Natural killer cell (primary cell): ENCODE results near the gene ABAT. TPM values are rescaled to one million over a fixed set of nuclear protein-coding genes. Genes with fewer than 3 reads are reported as not detected.
"Not testable (repeated sequence)": the region's sequence is repeated elsewhere in the genome, so short reads cannot be mapped to it uniquely, and the experiment has no call there.

ENCODE experiments used
- ATAC-seq, 3 donors: fragments of 150-1000 bp in 2 of 3; fragments of 200-7000 bp in 1 of 3; cut with Tn5 transposase; 1 replicate in 1 of 3; 2 replicates in 2 of 3; pipeline ENCODE4 v1.10.0; 2021; ENCODE audit warnings: mild to moderate bottlenecking in 2 of 3, moderate library complexity in 2 of 3
- DNase-seq, 2 donors: peaks; one replicate each; pipeline versions ENCODE4 v3.0.0 to v3.0.0-alpha.2; 2013 to 2021; ENCODE audit warnings: mixed read lengths in 1 of 2
- H3K27ac ChIP-seq: one replicate; pipeline ENCODE4 v1.5.1; 2013; ENCODE audit warnings: mild to moderate bottlenecking, low read length
- H3K27me3 ChIP-seq: one replicate; pipeline ENCODE4 v1.6.1; 2013; ENCODE audit warnings: low read length; ENCODE audit not compliant: control insufficient read depth, insufficient read depth
- H3K36me3 ChIP-seq: one replicate; pipeline ENCODE4 v1.6.1; 2013; ENCODE audit warnings: low read length; ENCODE audit not compliant: control insufficient read depth, insufficient read depth
- H3K4me1 ChIP-seq: one replicate; pipeline ENCODE4 v1.6.1; 2013; ENCODE audit warnings: low read length; ENCODE audit not compliant: control insufficient read depth, insufficient read depth
- H3K4me3 ChIP-seq: one replicate; pipeline ENCODE4 v1.5.1; 2013; ENCODE audit warnings: low read length
- H3K9me3 ChIP-seq: one replicate; pipeline ENCODE4 v1.6.1; 2013; ENCODE audit warnings: low read length; ENCODE audit not compliant: control insufficient read depth, insufficient read depth
- H3K27ac Mint-ChIP-seq, 2 donors: one replicate each; pipeline ENCODE4 v1.8.0; 2022; ENCODE audit warnings: mild to moderate bottlenecking in 2 of 2, mixed read lengths in 2 of 2, moderate library complexity in 1 of 2
- H3K27me3 Mint-ChIP-seq, 2 donors: one replicate each; pipeline ENCODE4 v1.8.0; 2022; ENCODE audit warnings: low read depth in 2 of 2, mixed read lengths in 2 of 2
- H3K36me3 Mint-ChIP-seq: one replicate; pipeline ENCODE4 v1.8.0; 2022; ENCODE audit warnings: mixed read lengths
- H3K4me1 Mint-ChIP-seq, 2 donors: one replicate each; pipeline ENCODE4 v1.8.0; 2022; ENCODE audit warnings: mixed read lengths in 2 of 2
- H3K4me3 Mint-ChIP-seq: one replicate; pipeline ENCODE4 v1.8.0; 2022; ENCODE audit warnings: mild to moderate bottlenecking, moderate library complexity, mixed read lengths
- H3K9me3 Mint-ChIP-seq, 2 donors: one replicate each; pipeline ENCODE4 v1.8.0; 2022; ENCODE audit warnings: mixed read lengths in 2 of 2
- CTCF ChIP-seq: fragments of 200-600 bp; IDR thresholded peaks from one replicate; pipeline ENCODE4 v1.8.0; 2022; ENCODE audit warnings: antibody characterized with exemption
- WGBS: methylation state at CpG from one replicate; pipeline ENCODE4 v1.1.7; 2013; ENCODE audit warnings: missing lambda C conversion rate; ENCODE audit not compliant: insufficient coverage; 5-methylcytosine and 5-hydroxymethylcytosine counted together
- intact Hi-C: fragments of 100-400 bp; cut with micrococcal nuclease; formaldehyde crosslinking; loops from one replicate; pipeline ENCODE4 v1.14.2; 2022
- total RNA-seq, 4 donors: library from RNA; stranded (reverse); fragments of 120-200 nt in 1 of 4; gene quantifications; one replicate each; pipeline versions ENCODE4 v1.2.3 to v1.2.4, GENCODE V29; 2013 to 2022

Gene ABAT
- total RNA-seq, 3 donors from 2014 or later (not counting 1 experiment from before 2014, with no cell fraction given): 11.0 to 13.4 (median 11.3) TPM

DNA sequence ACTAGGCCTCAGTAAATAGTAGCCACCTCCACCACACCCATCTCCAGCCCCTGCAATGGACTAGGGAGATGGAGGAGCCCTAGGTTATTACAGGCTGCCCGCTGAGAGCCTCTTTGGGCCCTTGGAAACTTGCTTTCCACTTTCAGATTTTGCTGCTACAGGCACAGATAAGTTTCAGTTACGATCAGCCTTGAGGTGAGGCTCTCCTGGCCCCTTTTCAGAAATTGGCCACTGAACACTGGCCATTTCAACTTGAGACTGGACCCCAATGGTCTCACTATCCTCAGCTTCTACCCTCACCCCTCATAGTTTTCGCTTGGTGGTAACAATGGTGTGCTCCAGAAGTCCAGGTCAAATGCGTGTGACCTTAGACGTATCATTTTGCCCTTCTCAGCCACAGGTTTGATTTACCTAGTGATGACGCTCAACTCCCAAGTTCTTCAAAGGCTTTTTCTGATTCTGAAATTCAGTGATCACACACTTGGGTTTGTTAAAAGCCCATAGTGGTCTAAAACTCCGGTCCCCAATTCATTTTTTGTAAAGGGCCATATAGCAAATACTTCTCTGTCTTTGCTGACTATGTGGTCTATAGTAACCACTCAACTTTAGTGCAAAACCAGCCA lies 124.2 kb downstream of the ABAT start:
- intact Hi-C loops: loop anchor here (5.0 to 10.0 kb wide), 3 partner anchors 84 to 234 kb away; partner anchors contain the start of genes LITAFD and USP7

DNA sequence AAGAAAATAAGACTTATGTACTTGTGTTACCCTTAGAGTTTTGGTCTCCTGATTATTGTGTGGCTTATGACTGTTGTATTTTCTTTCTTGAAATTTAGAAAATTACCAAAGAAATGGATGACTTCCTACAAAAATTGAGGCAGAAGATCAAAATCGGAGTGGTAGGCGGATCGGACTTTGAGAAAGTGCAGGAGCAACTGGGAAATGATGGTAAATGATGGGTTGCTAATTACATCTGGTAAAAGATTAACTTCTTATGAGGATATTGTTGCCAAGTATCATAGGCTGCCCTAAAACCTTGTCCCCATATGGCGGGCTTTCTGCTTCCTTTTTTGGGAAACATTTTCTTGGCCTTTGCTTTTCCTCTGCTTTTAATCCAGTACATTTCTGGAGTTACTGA lies 127.3 kb downstream of the ABAT start:
- H3K4me1 Mint-ChIP-seq: peaks cover 33% of the 10 kb centered on the region in 2 donors
- 97% methylated on average over 4 of the region's 4 CpGs for WGBS
- H3K9me3 Mint-ChIP-seq: no peaks in the 10 kb centered on the region
- H3K36me3 Mint-ChIP-seq: peaks cover 7% of the 10 kb centered on the region
- DNase-seq (no peak), ATAC-seq (no peak)
- TF ChIP-seq CTCF: no peak
- no peak overlapping the region for H3K4me3 ChIP-seq
- H3K36me3 ChIP-seq: peaks cover 33% of the 10 kb centered on the region
- intact Hi-C loops: no loop called here
- H3K4me1 ChIP-seq: peaks cover 15% of the 10 kb centered on the region
- no peaks in the 10 kb centered on the region for H3K27me3 ChIP-seq
- no peak overlapping the region for H3K27ac Mint-ChIP-seq
- H3K27ac ChIP-seq: no peak overlapping the region
- H3K27me3 Mint-ChIP-seq: no peaks in the 10 kb centered on the region
- no peaks in the 10 kb centered on the region for H3K9me3 ChIP-seq
- no peak overlapping the region for H3K4me3 Mint-ChIP-seq

More for the DNA sequence above, 124.2 kb downstream of the ABAT start:
- peak overlapping the region; percentile 88 for H3K4me3 Mint-ChIP-seq
- no peaks in the 10 kb centered on the region for H3K9me3 ChIP-seq
- no peak for TF ChIP-seq CTCF
- 72% methylated on average over 6 of the region's 7 CpGs for WGBS
- peaks cover 7% of the 10 kb centered on the region for H3K36me3 Mint-ChIP-seq
- H3K27me3 ChIP-seq: no peaks in the 10 kb centered on the region
- H3K27ac ChIP-seq: peak overlapping the region; percentile 66
- H3K4me1 Mint-ChIP-seq: peaks cover 37 to 41% of the 10 kb centered on the region in 2 donors
- ATAC-seq (no peak), DNase-seq (peak in 1 of 2 donors; percentile 13)
- H3K27me3 Mint-ChIP-seq: no peaks in the 10 kb centered on the region
- H3K9me3 Mint-ChIP-seq: no peaks in the 10 kb centered on the region
- peak overlapping the region; percentile 77 for H3K4me3 ChIP-seq
- peaks cover 20% of the 10 kb centered on the region for H3K4me1 ChIP-seq
- peaks cover 12% of the 10 kb centered on the region for H3K36me3 ChIP-seq
- H3K27ac Mint-ChIP-seq: peak overlapping the region; percentile 88 to 96

GRCh38 chr16:8803733-8804132 lies 129.3 kb downstream of the ABAT start:
- H3K9me3 Mint-ChIP-seq, H3K27me3 ChIP-seq, DNase-seq, H3K27me3 Mint-ChIP-seq, ATAC-seq, intact Hi-C loops, H3K4me3 ChIP-seq, H3K4me3 Mint-ChIP-seq, H3K27ac ChIP-seq, H3K27ac Mint-ChIP-seq, H3K4me1 ChIP-seq, H3K9me3 ChIP-seq: not testable (repeated sequence)
- WGBS: 97% methylated on average over 12 of the region's 12 CpGs
- H3K36me3 Mint-ChIP-seq: peaks cover 24% of the 10 kb centered on the region
- peaks cover 51% of the 10 kb centered on the region for H3K36me3 ChIP-seq
- H3K4me1 Mint-ChIP-seq: peaks cover 13 to 14% of the 10 kb centered on the region in 2 donors

DNA sequence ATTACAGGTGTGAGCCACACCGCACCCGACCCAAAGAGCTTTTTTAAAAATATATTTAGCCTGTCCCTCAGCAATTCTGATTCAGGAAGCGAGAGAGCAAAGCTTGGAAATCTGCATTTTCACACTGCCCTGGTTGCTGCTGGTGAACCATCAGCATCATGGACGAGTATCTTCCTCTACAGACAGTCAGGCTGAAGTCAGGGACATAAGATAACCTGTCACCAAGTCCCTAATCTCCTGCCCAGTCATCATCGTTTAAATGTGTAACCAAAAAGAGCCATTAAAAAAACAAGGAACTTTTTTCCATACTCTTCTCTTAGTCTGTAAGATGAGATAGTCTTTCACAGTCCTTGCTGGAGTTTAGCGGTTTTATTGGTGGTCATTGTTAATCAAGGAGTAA lies 129.9 kb downstream of the ABAT start:
- Mint-ChIP-seq H3K27ac (no peak overlapping the region), H3K9me3 (no peaks in the 10 kb centered on the region), H3K4me3 (no peak overlapping the region), H3K36me3 (peaks cover 27% of the 10 kb centered on the region), H3K27me3 (no peaks in the 10 kb centered on the region), H3K4me1 (peaks cover 7 to 8% of the 10 kb centered on the region in 2 donors)
- Histone ChIP-seq H3K4me3 (no peak overlapping the region), H3K36me3 (peaks cover 57% of the 10 kb centered on the region), H3K9me3 (no peaks in the 10 kb centered on the region), H3K27me3 (no peaks in the 10 kb centered on the region), H3K4me1 (no peaks in the 10 kb centered on the region), H3K27ac (no peak overlapping the region)
- DNase-seq (no peak), ATAC-seq (no peak)
- whole genome bisulfite sequencing: 96% methylated on average over 5 of the region's 6 CpGs
- intact Hi-C loops: no loop called here
- no peak for TF ChIP-seq CTCF
